NOMO-1 (cell line): ENCODE data around the gene NADK.
A peak's percentile ranks its signal among the peaks of the same experiment; 100 is the strongest.

Experiments
- DNase-seq, 2 experiments: peaks; one replicate each; lab custom pipeline; 2025; ENCODE audit not compliant: unreplicated experiment in 2 of 2; lab: John Stamatoyannopoulos, UW

Gene NADK

GRCh38 chr1:1768249-1768992 is 9.8 kb downstream of the NADK start:
- DNase-seq: no peak

- peak; percentile 69 to 85 for DNase-seq
These were observed 13.3 kb downstream of the NADK start for GRCh38 chr1:1764876-1765470.

- DNase-seq: peak; percentile 71 to 80
These were observed 14.3 kb downstream of the NADK start for GRCh38 chr1:1763657-1764621.

GRCh38 chr1:1761504-1762376 is 16.5 kb downstream of the NADK start:
- DNase-seq: no peak

- no peak for DNase-seq
These were observed 17.6 kb downstream of the NADK start for GRCh38 chr1:1760715-1761114.

- DNase-seq: no peak
These were observed 18.0 kb downstream of the NADK start for GRCh38 chr1:1760345-1760650.

GRCh38 chr1:1759456-1760344 is 18.6 kb downstream of the NADK start:
- no peak for DNase-seq

- DNase-seq: no peak
These were observed 19.4 kb downstream of the NADK start for GRCh38 chr1:1758692-1759455.

GRCh38 chr1:1758059-1758621 is 20.1 kb downstream of the NADK start:
- DNase-seq: no peak

- DNase-seq: no peak
These were observed 20.7 kb downstream of the NADK start for GRCh38 chr1:1757422-1758058.

GRCh38 chr1:1756661-1757421 is 21.4 kb downstream of the NADK start:
- DNase-seq: no peak

- DNase-seq: no peak
These were observed 22.4 kb downstream of the NADK start for GRCh38 chr1:1755852-1756251.

GRCh38 chr1:1755426-1755825 is 22.8 kb downstream of the NADK start:
- no peak for DNase-seq

GRCh38 chr1:1754051-1754815 is 24.0 kb downstream of the NADK start:
- DNase-seq: no peak

- DNase-seq: no peak
These were observed 24.7 kb downstream of the NADK start for GRCh38 chr1:1753607-1754005.
